Measurements from ENCODE around the gene PRKCB. TPM values are rescaled to one million over a fixed set of nuclear protein-coding genes. Genes with fewer than 3 reads are reported as not detected.

Gene PRKCB
- polyA plus RNA-seq, 1 experiment, result not detected

- no peaks in the 10 kb centered on the region for H3K36me3 ChIP-seq (ENCODE audit: control insufficient read depth, insufficient read depth, low read length)
- no peak for TF ChIP-seq CTCF (IDR thresholded peaks at IDR 0.05; ENCODE audit: insufficient read depth, low read depth, low read length)
- H3K27me3 ChIP-seq (ENCODE audit: control insufficient read depth, insufficient read depth, low read length), result no peaks in the 10 kb centered on the region
- no peak overlapping the region for H3K4me3 ChIP-seq (ENCODE audit: low read depth, low read length)
- POLR2A ChIA-PET, result no interaction called here
- CTCF ChIA-PET, result no interaction called here
- DNase-seq (ENCODE audit: low read depth), result no peak
Measured at GRCh38 chr16:24141917-24142316, 306.1 kb downstream of the PRKCB start.

GRCh38 chr16:24145927-24146326 is 310.1 kb downstream of the PRKCB start:
- DNase-seq (ENCODE audit: low read depth), result no peak
- no peaks in the 10 kb centered on the region for H3K36me3 ChIP-seq (ENCODE audit: control insufficient read depth, insufficient read depth, low read length)
- no peak overlapping the region for H3K4me3 ChIP-seq (ENCODE audit: low read depth, low read length)
- ChIA-PET POLR2A (no interaction called here), CTCF (no interaction called here)
- no peaks in the 10 kb centered on the region for H3K27me3 ChIP-seq (ENCODE audit: control insufficient read depth, insufficient read depth, low read length)
- no peak for TF ChIP-seq CTCF (IDR thresholded peaks at IDR 0.05; ENCODE audit: insufficient read depth, low read depth, low read length)

GRCh38 chr16:24146518-24146917 is 310.7 kb downstream of the PRKCB start:
- CTCF ChIA-PET, result no interaction called here

GRCh38 chr16:24149102-24149501 is 313.3 kb downstream of the PRKCB start:
- Histone ChIP-seq H3K4me3 (ENCODE audit: low read depth, low read length) (no peak overlapping the region), H3K36me3 (ENCODE audit: control insufficient read depth, insufficient read depth, low read length) (no peaks in the 10 kb centered on the region), H3K27me3 (ENCODE audit: control insufficient read depth, insufficient read depth, low read length) (no peaks in the 10 kb centered on the region)
- ChIA-PET CTCF (no interaction called here), POLR2A (no interaction called here)
- no peak for DNase-seq (ENCODE audit: low read depth)
- TF ChIP-seq CTCF (IDR thresholded peaks at IDR 0.05; ENCODE audit: insufficient read depth, low read depth, low read length), result no peak

More at GRCh38 chr16:24146518-24146917, 310.7 kb downstream of the PRKCB start:
- DNase-seq (ENCODE audit: low read depth), result no peak
- no peaks in the 10 kb centered on the region for H3K27me3 ChIP-seq (ENCODE audit: control insufficient read depth, insufficient read depth, low read length)
- no peak for TF ChIP-seq CTCF (IDR thresholded peaks at IDR 0.05; ENCODE audit: insufficient read depth, low read depth, low read length)
- POLR2A ChIA-PET, result no interaction called here
- no peak overlapping the region for H3K4me3 ChIP-seq (ENCODE audit: low read depth, low read length)
- H3K36me3 ChIP-seq (ENCODE audit: control insufficient read depth, insufficient read depth, low read length), result no peaks in the 10 kb centered on the region

GRCh38 chr16:24150282-24150681 is 314.5 kb downstream of the PRKCB start:
- no peak overlapping the region for H3K4me3 ChIP-seq (ENCODE audit: low read depth, low read length)
- H3K36me3 ChIP-seq (ENCODE audit: control insufficient read depth, insufficient read depth, low read length), result no peaks in the 10 kb centered on the region
- DNase-seq (ENCODE audit: low read depth), result no peak
- no peak for TF ChIP-seq CTCF (IDR thresholded peaks at IDR 0.05; ENCODE audit: insufficient read depth, low read depth, low read length)
- H3K27me3 ChIP-seq (ENCODE audit: control insufficient read depth, insufficient read depth, low read length), result no peaks in the 10 kb centered on the region
- CTCF ChIA-PET, result no interaction called here
- POLR2A ChIA-PET, result no interaction called here

Data from BJ (cell line).